ENCODE results near the gene NBDY.

NBDY gene

DNA sequence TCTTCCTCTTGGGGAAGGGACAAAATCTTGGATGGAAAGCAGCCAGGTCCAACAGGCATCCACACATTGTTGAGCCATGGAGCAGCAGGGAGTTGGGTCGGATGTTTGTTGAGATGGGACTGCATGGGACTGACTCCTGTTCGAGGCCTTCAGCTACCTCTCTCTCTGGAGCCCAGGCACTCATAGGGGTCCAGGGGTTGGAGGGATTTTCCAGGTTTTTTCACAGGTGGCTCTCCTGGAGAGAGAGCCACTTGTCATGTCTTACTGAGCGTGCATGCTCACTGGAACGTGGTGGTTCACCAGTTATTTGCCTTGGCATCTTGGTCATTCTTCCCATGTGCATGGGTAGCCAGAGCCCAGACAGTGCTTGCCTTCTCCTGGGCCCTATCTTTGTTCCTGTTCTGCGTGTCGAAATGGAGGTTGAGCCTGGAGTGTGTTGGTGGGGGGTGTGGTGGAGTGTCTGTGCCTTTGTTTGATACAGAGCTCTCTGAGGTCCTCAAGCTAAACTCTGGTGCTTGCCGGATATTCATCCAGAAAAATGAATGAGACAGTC is 60.6 kb downstream of the NBDY start:
- DNase-seq (ENCODE audit: low read depth) = no peak
- no peak for TF ChIP-seq CTCF (IDR thresholded peaks at IDR 0.05; ENCODE audit: low read depth, low read length)
- H3K4me3 ChIP-seq (ENCODE audit: low read depth, low read length) = no peak overlapping the region

- TF ChIP-seq CTCF (IDR thresholded peaks at IDR 0.05; ENCODE audit: low read depth, low read length) (no peak), MYC (IDR thresholded peaks at IDR 0.05; ENCODE audit: low read depth, low read length) (no peak)
- no peak for DNase-seq (ENCODE audit: low read depth)
- H3K4me3 ChIP-seq (ENCODE audit: low read depth, low read length) = no peak overlapping the region
Observed at GRCh38 chrX:56790778-56791177, 61.7 kb downstream of the NBDY start.

GRCh38 chrX:56791456-56791855 is 62.4 kb downstream of the NBDY start:
- no peak for DNase-seq (ENCODE audit: low read depth)
- no peak overlapping the region for H3K4me3 ChIP-seq (ENCODE audit: low read depth, low read length)
- TF ChIP-seq MYC (IDR thresholded peaks at IDR 0.05; ENCODE audit: low read depth, low read length) (no peak), CTCF (IDR thresholded peaks at IDR 0.05; ENCODE audit: low read depth, low read length) (no peak), POLR2A (IDR thresholded peaks at IDR 0.05; ENCODE audit: extremely low read depth, insufficient read length) (no peak)
- TF ChIP-seq, protein P1, sequence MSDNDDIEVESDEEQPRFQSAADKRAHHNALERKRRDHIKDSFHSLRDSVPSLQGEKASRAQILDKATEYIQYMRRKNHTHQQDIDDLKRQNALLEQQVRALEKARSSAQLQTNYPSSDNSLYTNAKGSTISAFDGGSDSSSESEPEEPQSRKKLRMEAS (IDR thresholded peaks at IDR 0.05; ENCODE audit: low read depth, low read length) = no peak

GRCh38 chrX:56792270-56793111 is 63.4 kb downstream of the NBDY start:
- DNase-seq (ENCODE audit: low read depth) = no peak
- no peak for TF ChIP-seq POLR2A (IDR thresholded peaks at IDR 0.05; ENCODE audit: extremely low read depth, insufficient read length)
- no peak for TF ChIP-seq MYC (IDR thresholded peaks at IDR 0.05; ENCODE audit: low read depth, low read length)
- TF ChIP-seq, protein P1 (IDR thresholded peaks at IDR 0.05; ENCODE audit: low read depth, low read length) = no peak
- no peak for TF ChIP-seq CTCF (IDR thresholded peaks at IDR 0.05; ENCODE audit: low read depth, low read length)
- no peak overlapping the region for H3K4me3 ChIP-seq (ENCODE audit: low read depth, low read length)

DNA sequence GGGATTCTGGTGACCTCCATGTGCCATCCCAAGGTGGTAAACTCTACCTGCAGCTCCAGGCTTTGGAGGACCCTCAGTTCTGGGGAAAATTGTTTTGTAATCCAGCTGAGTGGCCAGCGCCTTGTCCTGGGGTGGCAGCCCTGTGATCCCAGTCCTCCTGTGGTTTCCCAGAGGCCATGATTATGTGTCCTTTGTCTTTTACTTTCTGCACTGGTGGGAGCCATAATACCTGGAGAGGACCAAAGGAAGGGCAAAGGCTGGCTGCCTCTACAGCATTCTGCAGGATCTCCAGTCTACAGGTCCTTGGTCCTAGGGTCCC is 64.0 kb downstream of the NBDY start:
- TF ChIP-seq CTCF (IDR thresholded peaks at IDR 0.05; ENCODE audit: low read depth, low read length) = no peak
- TF ChIP-seq MYC (IDR thresholded peaks at IDR 0.05; ENCODE audit: low read depth, low read length) = no peak
- TF ChIP-seq POLR2A (IDR thresholded peaks at IDR 0.05; ENCODE audit: extremely low read depth, insufficient read length) = no peak
- TF ChIP-seq, protein P1 (IDR thresholded peaks at IDR 0.05; ENCODE audit: low read depth, low read length) = no peak
- no peak overlapping the region for H3K4me3 ChIP-seq (ENCODE audit: low read depth, low read length)
- no peak for DNase-seq (ENCODE audit: low read depth)

Measured in NB4 (cell line).